Measurements from ENCODE around the gene MFSD11.

GRCh38 chr17:76796081-76796480 is 58.2 kb downstream of the MFSD11 start:
- TF ChIP-seq CTCF (IDR thresholded peaks at IDR 0.05; ENCODE audit: low read depth, low read length, poor library complexity, severe bottlenecking) (no peak), EZH2phosphoT487 (IDR thresholded peaks at IDR 0.05; ENCODE audit: borderline replicate concordance, low read length) (no peak)
